Gastrocnemius medialis (tissue), 4 donors: Measurements from ENCODE around the gene NTM. TPM values are rescaled to one million over a fixed set of nuclear protein-coding genes. Genes with fewer than 3 reads are reported as not detected.

Experiments used
- ATAC-seq, 2 donors: fragments of 150-250 bp; one replicate each; pipeline ENCODE4 v1.9.1; 2016
- DNase-seq, 2 donors: peaks; one replicate each; pipeline ENCODE4 v3.0.0-alpha.2; 2019
- H3K27ac ChIP-seq, 4 donors: fragments of 200-600 bp; sonication (generic); 1 replicate in 1 of 4; 2 replicates in 3 of 4; pipeline ENCODE4 v1.5.1; 2016 to 2018; ENCODE audit warnings: mild to moderate bottlenecking in 2 of 4, moderate library complexity in 1 of 4
- H3K27me3 ChIP-seq, 3 donors: fragments of 200-600 bp; sonication (generic) in 2 of 3; 1 replicate in 1 of 3; 2 replicates in 2 of 3; pipeline versions ENCODE4 v1.5.1 to v1.6.0; 2016 to 2019; ENCODE audit warnings: mild to moderate bottlenecking in 1 of 3, moderate library complexity in 1 of 3
- H3K36me3 ChIP-seq, 2 donors: fragments of 200-600 bp; sonication (generic) in 1 of 2; one replicate each; pipeline ENCODE4 v1.5.1; 2017 to 2018
- H3K4me1 ChIP-seq, 2 donors: fragments of 200-600 bp; sonication (generic) in 1 of 2; one replicate each; pipeline ENCODE4 v1.5.1; 2016 to 2017; ENCODE audit warnings: mild to moderate bottlenecking in 2 of 2
- H3K4me3 ChIP-seq, 4 donors: fragments of 200-600 bp; sonication (generic) in 3 of 4; 1 replicate in 1 of 4; 2 replicates in 3 of 4; pipeline ENCODE4 v1.5.1; 2016 to 2019; ENCODE audit warnings: mild to moderate bottlenecking in 2 of 4
- H3K9me3 ChIP-seq, 3 donors: fragments of 200-600 bp; sonication (generic) in 2 of 3; 1 replicate in 1 of 3; 2 replicates in 2 of 3; pipeline ENCODE4 v1.5.1; 2016 to 2019
- CTCF ChIP-seq, 5 experiments: fragments of 450-650 bp in 3 of 5; fragments of 200-600 bp in 2 of 5; sonication (generic) in 2 of 5; IDR thresholded peaks in 4 of 5; conservative IDR thresholded peaks in 1 of 5; 1 replicate in 4 of 5; 2 replicates in 1 of 5; pipeline ENCODE4 v1.5.1; 2016 to 2019; ENCODE audit warnings: antibody characterized with exemption in 5 of 5, mild to moderate bottlenecking in 3 of 5, moderate library complexity in 3 of 5
- POLR2A ChIP-seq, 2 donors: fragments of 450-650 bp; IDR thresholded peaks; one replicate each; pipeline ENCODE4 v1.6.1; 2017; ENCODE audit warnings: antibody characterized with exemption in 2 of 2, mild to moderate bottlenecking in 2 of 2, moderate library complexity in 2 of 2
- in situ Hi-C, 4 donors: fragments of 200-750 bp; cut with MboI; loops; one replicate each; pipeline versions ENCODE4 v1.15.0 to v1.8.0; 2017; ENCODE audit warnings: low sequenced_read_pairs in 4 of 4
- intact Hi-C: fragments of 100-400 bp; cut with DNase I; formaldehyde crosslinking; loops from one replicate; pipeline ENCODE4 v1.15.1; 2023; ENCODE audit warnings: low total_unique reads
- total RNA-seq, 4 donors: library from RNA; depleted of rRNA; stranded (reverse); fragments of >200 nt; gene quantifications; one replicate each; pipeline versions ENCODE4 v1.1.0 to v1.2.3, GENCODE V29; 2016

NTM gene
- total RNA-seq, 4 donors from 2014 or later = 0.69 TPM; not detected in 3

DNA sequence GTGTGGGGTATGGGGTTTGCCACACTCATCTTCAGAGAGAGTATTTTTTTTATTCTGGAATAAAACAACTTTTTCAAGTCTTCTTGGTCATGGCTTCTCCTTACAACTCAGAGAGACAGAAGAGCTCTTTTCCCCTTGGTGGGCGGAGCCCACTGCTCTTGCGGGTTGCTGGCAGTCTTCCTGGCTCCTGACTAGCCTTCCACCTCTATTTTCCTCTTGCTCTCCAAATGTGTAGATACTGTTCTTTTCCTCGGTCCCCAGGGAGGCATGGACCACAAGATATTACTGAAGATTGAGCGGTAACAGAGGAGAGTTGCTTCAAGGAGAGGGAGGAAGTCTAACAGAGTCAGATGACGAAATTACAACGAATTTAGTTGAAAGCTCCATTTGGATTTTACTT, 210.6 kb downstream of the NTM start:
- intact Hi-C loops = loop anchor here (5.0 kb wide), 1 partner anchor 91 kb away; no protein-coding TSS in a partner anchor
- in situ Hi-C loops = no loop called here
- Histone ChIP-seq H3K4me1 (no peaks in the 10 kb centered on the region), H3K4me3 (no peak overlapping the region), H3K9me3 (no peaks in the 10 kb centered on the region), H3K27ac (no peak overlapping the region), H3K36me3 (no peaks in the 10 kb centered on the region), H3K27me3 (peaks cover 0 to 2% (median 0%) of the 10 kb centered on the region in 3 donors)
- DNase-seq = no peak
- no peak for ATAC-seq
- TF ChIP-seq CTCF (IDR thresholded peaks at IDR 0.05 in 4 of 5, conservative IDR thresholded peaks at IDR 0.05 in 1 of 5) (no peak), POLR2A (IDR thresholded peaks at IDR 0.05) (no peak)

DNA sequence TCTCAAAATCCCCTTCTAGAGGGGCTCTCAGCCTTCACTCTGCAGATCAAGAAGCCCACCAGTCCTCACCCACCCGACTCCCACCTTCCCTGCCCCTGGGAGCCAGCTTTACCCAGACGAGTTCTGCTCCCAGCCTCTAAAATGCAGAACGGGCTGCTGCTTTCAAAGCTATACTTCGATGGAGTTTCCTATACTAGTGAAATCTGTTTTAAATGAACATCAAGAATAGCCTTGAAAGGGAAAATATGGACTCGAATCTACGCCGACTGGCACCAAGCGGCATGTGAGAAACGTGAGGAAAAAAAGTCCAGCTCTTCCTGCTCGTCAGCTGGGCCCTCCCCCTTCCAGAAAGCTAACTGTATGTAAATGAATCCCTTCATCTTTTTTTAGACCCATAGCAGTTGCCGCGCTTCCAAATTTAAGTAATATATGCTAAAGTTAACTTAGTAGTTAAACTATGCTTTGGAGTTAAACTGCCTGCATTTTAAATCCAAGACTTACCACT, 211.7 kb downstream of the NTM start:
- no peak overlapping the region for H3K4me3 ChIP-seq
- peaks cover 0 to 6% (median 0%) of the 10 kb centered on the region in 3 donors for H3K27me3 ChIP-seq
- no peak for DNase-seq
- ATAC-seq = no peak
- H3K27ac ChIP-seq = no peak overlapping the region
- H3K36me3 ChIP-seq = no peaks in the 10 kb centered on the region
- no peak for TF ChIP-seq POLR2A (IDR thresholded peaks at IDR 0.05)
- TF ChIP-seq CTCF (IDR thresholded peaks at IDR 0.05 in 4 of 5, conservative IDR thresholded peaks at IDR 0.05 in 1 of 5) = no peak
- H3K9me3 ChIP-seq = no peaks in the 10 kb centered on the region
- in situ Hi-C loops (no loop called here), intact Hi-C loops (loop anchor here (5.0 kb wide), 1 partner anchor 90 kb away; no protein-coding TSS in a partner anchor)
- H3K4me1 ChIP-seq = no peaks in the 10 kb centered on the region

DNA sequence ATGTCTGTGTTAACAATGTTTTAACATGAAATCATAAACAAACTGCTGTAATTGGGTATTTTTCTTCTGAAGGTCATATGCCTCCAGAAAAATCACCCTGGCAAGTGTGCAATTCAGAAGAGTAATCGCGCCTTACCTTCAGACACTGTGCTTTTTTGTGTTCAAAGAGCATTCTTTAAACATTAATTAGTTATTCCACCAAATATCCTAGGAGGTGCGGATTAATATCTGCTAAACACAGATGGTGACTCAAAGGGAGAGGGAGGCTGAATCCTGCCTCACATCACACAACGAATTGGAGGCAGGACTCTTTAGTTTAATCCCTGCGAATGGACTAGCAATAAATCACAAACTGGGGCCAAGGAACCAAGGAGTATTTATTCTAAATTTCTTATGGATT, 213.0 kb downstream of the NTM start:
- Histone ChIP-seq H3K9me3 (no peaks in the 10 kb centered on the region), H3K36me3 (no peaks in the 10 kb centered on the region), H3K4me3 (no peak overlapping the region), H3K27me3 (peaks cover 0 to 6% (median 0%) of the 10 kb centered on the region in 3 donors), H3K4me1 (no peaks in the 10 kb centered on the region), H3K27ac (no peak overlapping the region)
- in situ Hi-C loops = no loop called here
- ATAC-seq (no peak), DNase-seq (no peak)
- intact Hi-C loops = loop anchor here (5.0 kb wide), 1 partner anchor 89 kb away; no protein-coding TSS in a partner anchor
- TF ChIP-seq POLR2A (IDR thresholded peaks at IDR 0.05) = no peak
- no peak for TF ChIP-seq CTCF (IDR thresholded peaks at IDR 0.05 in 4 of 5, conservative IDR thresholded peaks at IDR 0.05 in 1 of 5)

DNA sequence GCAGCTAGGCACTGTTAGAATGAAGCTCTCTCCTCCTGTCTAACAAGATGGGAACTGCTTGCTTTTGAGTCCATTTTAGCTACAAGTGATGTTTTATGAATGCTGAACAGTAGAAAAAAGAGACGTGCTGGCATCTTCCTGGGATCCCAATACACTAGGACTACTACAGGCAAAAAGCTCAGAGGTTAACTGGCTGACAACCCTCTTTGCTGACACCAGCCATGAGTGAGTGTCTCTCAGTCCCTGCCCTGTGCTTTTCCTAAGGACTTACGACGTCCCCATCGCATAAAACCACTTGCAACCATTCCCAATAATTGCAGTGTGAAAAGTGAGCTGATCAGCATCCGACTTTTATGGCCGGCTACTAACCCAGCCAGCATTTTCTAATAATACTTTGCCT, 213.5 kb downstream of the NTM start:
- Histone ChIP-seq H3K4me3 (no peak overlapping the region), H3K9me3 (no peaks in the 10 kb centered on the region), H3K27me3 (peaks cover 0 to 6% (median 0%) of the 10 kb centered on the region in 3 donors), H3K27ac (no peak overlapping the region), H3K36me3 (no peaks in the 10 kb centered on the region), H3K4me1 (no peaks in the 10 kb centered on the region)
- TF ChIP-seq CTCF (IDR thresholded peaks at IDR 0.05 in 4 of 5, conservative IDR thresholded peaks at IDR 0.05 in 1 of 5) (no peak), POLR2A (IDR thresholded peaks at IDR 0.05) (no peak)
- ATAC-seq = no peak
- intact Hi-C loops (loop anchor here (5.0 kb wide), 1 partner anchor 88 kb away; no protein-coding TSS in a partner anchor), in situ Hi-C loops (no loop called here)
- DNase-seq = no peak
